MCF 10A (cell line): ENCODE data around the gene ITFG1. TPM values are rescaled to one million over a fixed set of nuclear protein-coding genes. Genes with fewer than 3 reads are reported as not detected.
"Not testable (repeated sequence)": the region's sequence is repeated elsewhere in the genome, so short reads cannot be mapped to it uniquely, and the experiment has no call there.

Experiments used
- BruUV-seq: library from RNA; stranded (reverse); fragments of 400-500 nt; replicated peaks from 2 replicates; lab custom pipeline; 2021; lab: Mats Ljungman, UMichigan
- CTCF ChIA-PET: fragments of 300-600 bp; sonication (Branson Sonifier 250); formaldehyde crosslinking; extraction: SDS; loops from one replicate; lab custom pipeline; 2021; ENCODE audit warnings: antibody characterized with exemption, inconsistent platforms; lab: Yijun Ruan, JAX
- POLR2A ChIA-PET: fragments of 300-600, 350-650 bp; sonication (Branson Sonifier 250); formaldehyde crosslinking; extraction: SDS; loops from one replicate; lab custom pipeline; 2020; ENCODE audit warnings: antibody characterized with exemption, inconsistent platforms; lab: Yijun Ruan, JAX
- DNase-seq: peaks from one replicate; pipeline ENCODE4 v3.0.0-alpha.2; 2018; ENCODE audit not compliant: unreplicated experiment
- H3K27ac Mint-ChIP-seq: one replicate; pipeline ENCODE4 v1.8.0; 2022; ENCODE audit warnings: mild to moderate bottlenecking, low read depth, mixed read lengths; ENCODE audit not compliant: unreplicated experiment
- H3K27me3 Mint-ChIP-seq: one replicate; pipeline ENCODE4 v1.8.0; 2022; ENCODE audit warnings: mixed read lengths; ENCODE audit not compliant: insufficient read depth, unreplicated experiment
- H3K36me3 Mint-ChIP-seq: one replicate; pipeline ENCODE4 v1.8.0; 2022; ENCODE audit warnings: mild to moderate bottlenecking, moderate library complexity, mixed read lengths; ENCODE audit not compliant: insufficient read depth, unreplicated experiment
- H3K4me1 Mint-ChIP-seq: one replicate; pipeline ENCODE4 v1.8.0; 2022; ENCODE audit warnings: mixed read lengths; ENCODE audit not compliant: insufficient read depth, unreplicated experiment
- H3K4me3 Mint-ChIP-seq: one replicate; pipeline ENCODE4 v1.8.0; 2022; ENCODE audit warnings: mild to moderate bottlenecking, moderate library complexity, mixed read lengths; ENCODE audit not compliant: unreplicated experiment
- H3K9me3 Mint-ChIP-seq: one replicate; pipeline ENCODE4 v1.8.0; 2022; ENCODE audit warnings: mixed read lengths; ENCODE audit not compliant: unreplicated experiment
- intact Hi-C: fragments of 100-400 bp; cut with micrococcal nuclease; formaldehyde crosslinking; loops from 2 replicates; pipeline ENCODE4 v1.14.1; 2022
- total RNA-seq: library from RNA; stranded (reverse); gene quantifications from 2 replicates; pipeline ENCODE4 v1.2.3, GENCODE V29; 2022
- TF ChIP-seq, protein P1 (sequence below): fragments of 200-600 bp; IDR thresholded peaks from one replicate; pipeline ENCODE4 v1.8.0; 2022; ENCODE audit warnings: antibody characterized with exemption, mild to moderate bottlenecking; ENCODE audit not compliant: unreplicated experiment

The ITFG1 gene
- total RNA-seq, 1 experiment from 2014 or later, result 35.4 TPM

DNA sequence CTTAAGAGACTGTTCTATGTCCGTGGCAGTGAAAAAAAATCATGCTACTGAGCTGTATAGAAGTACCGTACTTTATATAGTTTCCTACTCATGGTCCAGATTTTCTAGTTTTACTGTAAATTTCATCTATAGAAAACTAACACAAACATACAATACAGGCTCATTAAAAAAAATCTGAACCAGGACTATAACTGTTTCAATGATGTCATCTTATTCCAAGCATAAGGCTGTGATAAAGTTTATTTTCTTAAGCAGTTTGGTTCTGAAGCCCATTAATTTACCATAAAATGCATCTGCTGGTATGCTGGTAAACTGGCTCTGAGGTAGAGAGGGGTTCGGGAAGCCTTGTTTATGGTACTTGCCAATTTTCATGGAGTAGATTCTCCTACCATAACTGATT is 300.4 kb downstream of the ITFG1 start:
- Mint-ChIP-seq H3K27me3 (no peaks in the 10 kb centered on the region), H3K4me1 (no peaks in the 10 kb centered on the region), H3K4me3 (no peak overlapping the region), H3K36me3 (no peaks in the 10 kb centered on the region), H3K9me3 (no peaks in the 10 kb centered on the region), H3K27ac (no peak overlapping the region)
- TF ChIP-seq, protein P1, sequence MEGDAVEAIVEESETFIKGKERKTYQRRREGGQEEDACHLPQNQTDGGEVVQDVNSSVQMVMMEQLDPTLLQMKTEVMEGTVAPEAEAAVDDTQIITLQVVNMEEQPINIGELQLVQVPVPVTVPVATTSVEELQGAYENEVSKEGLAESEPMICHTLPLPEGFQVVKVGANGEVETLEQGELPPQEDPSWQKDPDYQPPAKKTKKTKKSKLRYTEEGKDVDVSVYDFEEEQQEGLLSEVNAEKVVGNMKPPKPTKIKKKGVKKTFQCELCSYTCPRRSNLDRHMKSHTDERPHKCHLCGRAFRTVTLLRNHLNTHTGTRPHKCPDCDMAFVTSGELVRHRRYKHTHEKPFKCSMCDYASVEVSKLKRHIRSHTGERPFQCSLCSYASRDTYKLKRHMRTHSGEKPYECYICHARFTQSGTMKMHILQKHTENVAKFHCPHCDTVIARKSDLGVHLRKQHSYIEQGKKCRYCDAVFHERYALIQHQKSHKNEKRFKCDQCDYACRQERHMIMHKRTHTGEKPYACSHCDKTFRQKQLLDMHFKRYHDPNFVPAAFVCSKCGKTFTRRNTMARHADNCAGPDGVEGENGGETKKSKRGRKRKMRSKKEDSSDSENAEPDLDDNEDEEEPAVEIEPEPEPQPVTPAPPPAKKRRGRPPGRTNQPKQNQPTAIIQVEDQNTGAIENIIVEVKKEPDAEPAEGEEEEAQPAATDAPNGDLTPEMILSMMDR, result no peak
- intact Hi-C loops, result no loop called here
- no TSS peak for BruUV-seq
- ChIA-PET CTCF (interaction anchor here (0.7 kb wide), 1 partner anchor 17 kb away, joined by 4 read pairs; no protein-coding TSS in a partner anchor), POLR2A (interaction anchor here (0.7 kb wide), 1 partner anchor 12 kb away, joined by 3 read pairs; no protein-coding TSS in a partner anchor)
- DNase-seq, result no peak

DNA sequence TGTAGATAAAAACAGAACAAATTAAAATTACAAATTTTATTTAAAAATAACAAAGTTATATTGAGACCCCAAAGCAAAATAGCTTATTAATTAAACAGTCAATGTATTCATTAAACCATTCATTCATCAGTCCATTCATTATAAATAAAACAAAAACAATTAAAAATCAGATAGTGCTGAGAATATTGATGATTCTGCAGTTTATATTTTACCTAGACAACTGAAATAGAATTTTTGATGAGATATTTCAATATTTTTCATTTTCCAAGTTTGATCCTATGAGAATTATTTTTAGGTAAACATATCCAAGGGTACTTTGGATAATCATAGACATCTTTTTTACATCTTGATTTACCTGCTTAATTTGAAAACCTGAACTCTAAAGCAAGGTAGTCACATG is 301.9 kb downstream of the ITFG1 start:
- intact Hi-C loops, result no loop called here
- no peaks in the 10 kb centered on the region for H3K9me3 Mint-ChIP-seq
- BruUV-seq, result no TSS peak
- CTCF ChIA-PET, result no interaction called here
- DNase-seq, result no peak
- H3K4me3 Mint-ChIP-seq, result no peak overlapping the region
- H3K27ac Mint-ChIP-seq, result no peak overlapping the region
- no peaks in the 10 kb centered on the region for H3K36me3 Mint-ChIP-seq
- no peaks in the 10 kb centered on the region for H3K4me1 Mint-ChIP-seq
- no peaks in the 10 kb centered on the region for H3K27me3 Mint-ChIP-seq
- TF ChIP-seq, protein P1, result no peak
- POLR2A ChIA-PET, result no interaction called here

DNA sequence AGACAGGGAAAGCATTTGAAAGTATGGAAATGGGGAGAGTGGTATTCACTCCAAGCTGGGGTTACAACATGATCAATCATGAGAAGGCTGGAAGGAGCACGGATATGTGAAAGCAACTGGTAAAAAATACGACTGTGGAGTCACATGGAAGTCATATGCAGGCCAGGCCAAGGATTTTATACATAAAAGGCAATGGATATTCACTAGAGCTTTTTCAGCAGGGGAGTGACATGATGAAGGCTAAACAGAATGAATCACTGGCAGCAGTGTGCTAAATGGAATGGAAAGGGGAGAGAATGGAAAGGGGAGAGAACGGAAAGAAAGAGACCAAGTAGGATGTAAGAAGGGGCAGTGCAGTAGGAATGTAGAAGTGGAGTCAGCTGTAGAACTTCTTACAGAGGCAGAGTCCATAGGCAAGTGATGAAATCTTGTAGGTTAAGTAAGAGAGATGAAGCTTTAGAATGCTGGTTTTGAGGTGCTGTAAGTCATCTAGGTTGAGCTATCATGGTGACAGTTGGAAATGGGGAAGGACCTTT is 304.1 kb downstream of the ITFG1 start:
- no peaks in the 10 kb centered on the region for H3K27me3 Mint-ChIP-seq
- no peaks in the 10 kb centered on the region for H3K4me1 Mint-ChIP-seq
- BruUV-seq, result no TSS peak

DNA sequence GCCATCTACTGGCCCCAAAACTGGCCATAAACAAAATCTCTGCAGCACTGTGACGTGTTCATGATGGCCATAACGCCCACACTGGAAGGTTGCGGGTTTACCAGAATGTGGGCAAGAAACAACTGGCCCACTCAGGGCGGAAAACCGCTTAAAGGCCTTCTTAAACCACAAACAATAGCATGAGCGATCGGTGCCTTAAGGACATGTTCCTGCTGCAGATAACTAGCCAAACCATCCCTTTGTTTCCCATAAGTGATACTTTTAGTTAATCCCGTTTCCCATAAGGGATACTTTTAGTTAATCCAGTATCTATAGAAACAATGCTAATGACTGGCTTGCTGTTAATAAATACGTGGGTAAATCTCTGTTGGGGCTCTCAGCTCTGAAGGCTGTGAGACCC is 308.4 kb downstream of the ITFG1 start:
- H3K27me3 Mint-ChIP-seq, H3K27ac Mint-ChIP-seq, H3K36me3 Mint-ChIP-seq, H3K4me3 Mint-ChIP-seq, DNase-seq, BruUV-seq, POLR2A ChIA-PET, H3K4me1 Mint-ChIP-seq, intact Hi-C loops, H3K9me3 Mint-ChIP-seq: not testable (repeated sequence)
- CTCF ChIA-PET, result interaction anchor here (5.0 kb wide), 1 partner anchor 10 kb away, joined by 35 read pairs; the partner anchor contains the start of gene NETO2

More for the DNA sequence above, 304.1 kb downstream of the ITFG1 start:
- Mint-ChIP-seq H3K9me3 (no peaks in the 10 kb centered on the region), H3K4me3 (no peak overlapping the region), H3K27ac (no peak overlapping the region), H3K36me3 (no peaks in the 10 kb centered on the region)
- POLR2A ChIA-PET, result no interaction called here
- CTCF ChIA-PET, result interaction anchor here (0.6 to 5.0 kb wide), 3 partner anchors 14 to 1029 kb away, joined by 3 to 35 read pairs (median 3); partner anchors contain the start of gene NETO2
- TF ChIP-seq, protein P1, result no peak
- DNase-seq, result no peak
- intact Hi-C loops, result no loop called here
